ENCODE data around the gene SART3. TPM values are rescaled to one million over a fixed set of nuclear protein-coding genes. Genes with fewer than 3 reads are reported as not detected.
A peak's percentile ranks its signal among the peaks of the same experiment; 100 is the strongest.

Gene SART3
- total and polyA plus RNA-seq, 10 of the 15 experiments (the other 5 are each of a cell fraction or from before 2014, with no cell fraction given) = 8.8 to 179 (median 54.9) TPM

- no peaks in the 10 kb centered on the region for H3K9me3 ChIP-seq (replicated peaks; ENCODE audit: control insufficient read depth, insufficient read depth, low read length)
- H3K4me2 ChIP-seq (ENCODE audit: control insufficient read depth, insufficient read depth) = peak overlapping the region; percentile 92
- DNase-seq (ENCODE audit: low read depth, low spot score) = no peak
- FAIRE-seq = no peak
- RAD21 ChIA-PET (ENCODE audit: unreplicated experiment) = interaction anchor here (0.7 to 23.0 kb wide), 15 partner anchors 9 to 528 kb away, joined by 3 to 633 read pairs (median 6); partner anchors contain the start of genes ALKBH2 and SELPLG
- no peak for TF ChIP-seq SP1 (IDR thresholded peaks at IDR 0.05; ENCODE audit: low read depth, low read length)
- no peak for TF ChIP-seq NRF1 (conservative IDR thresholded peaks at IDR 0.05; ENCODE audit: low read depth, low read length)
- no peak for TF ChIP-seq ZNF622 (IDR thresholded peaks at IDR 0.05)
- TF ChIP-seq CTCF (IDR thresholded peaks at IDR 0.05 in 2 of 3, conservative IDR thresholded peaks at IDR 0.05 in 1 of 3; ENCODE audit: control insufficient read depth in 2 of 3, extremely low read depth in 1 of 3, insufficient read depth in 1 of 3, low read depth in 3 of 3, low read length in 3 of 3) = no peak
- no peak for TF ChIP-seq TARDBP (IDR thresholded peaks at IDR 0.05; ENCODE audit: borderline replicate concordance)
- no peak for TF ChIP-seq BCL3 (IDR thresholded peaks at IDR 0.05; ENCODE audit: borderline replicate concordance, insufficient read depth, low read depth, low read length, poor library complexity, severe bottlenecking)
- TF ChIP-seq BACH1 (IDR thresholded peaks at IDR 0.05; ENCODE audit: borderline replicate concordance) = no peak
- no peak for TF ChIP-seq EED (IDR thresholded peaks at IDR 0.05; ENCODE audit: low read depth)
- no peak for TF ChIP-seq HCFC1 (IDR thresholded peaks at IDR 0.05; ENCODE audit: low read length)
- TF ChIP-seq SMC3 (IDR thresholded peaks at IDR 0.05; ENCODE audit: borderline replicate concordance, low read length) = no peak
- no peak for TF ChIP-seq POLR2AphosphoS5 (IDR thresholded peaks at IDR 0.05; ENCODE audit: low read length)
- no peak for TF ChIP-seq FOXK2 (IDR thresholded peaks at IDR 0.05)
- no peak for TF ChIP-seq RB1 (IDR thresholded peaks at IDR 0.05; ENCODE audit: borderline replicate concordance)
- no peak for TF ChIP-seq SIX5 (IDR thresholded peaks at IDR 0.05; ENCODE audit: low read depth, low read length, severe bottlenecking)
- no peak for TF ChIP-seq E4F1 (IDR thresholded peaks at IDR 0.05; ENCODE audit: borderline replicate concordance, partially characterized antibody)
- TF ChIP-seq IRF3 (IDR thresholded peaks at IDR 0.05) = no peak
- POLR2A ChIA-PET = interaction anchor here (0.5 to 14.2 kb wide), 8 partner anchors 9 to 286 kb away, joined by 3 to 211 read pairs (median 9); partner anchors contain the start of gene SELPLG
- BruUV-seq (replicated peaks) = no TSS peak
- H2AFZ ChIP-seq (ENCODE audit: control insufficient read depth, low read depth, low read length) = no peak overlapping the region
- in situ Hi-C loops (cut with MboI) (loop anchor here (5.0 kb wide), 5 partner anchors 53 to 528 kb away; partner anchors contain the start of gene ALKBH2), intact Hi-C loops (cut with micrococcal nuclease; ENCODE audit: unreplicated experiment) (loop anchor here (1.0 to 5.0 kb wide), 3 partner anchors 143 to 388 kb away; no protein-coding TSS in a partner anchor)
- 0 out of 2 replicates have a peak overlapping the region, but pooled peaks have one; percentile 89 for H3K4me3 ChIP-seq
- peak overlapping the region; percentile 87 for H3K9ac ChIP-seq (ENCODE audit: control insufficient read depth, insufficient read depth, low read length)
- H3K27me3 ChIP-seq (replicated peaks in 1 of 2; ENCODE audit: control insufficient read depth in 2 of 2, insufficient read depth in 2 of 2, low read length in 1 of 2) = no peaks in the 10 kb centered on the region
- H4K20me1 ChIP-seq (ENCODE audit: control insufficient read depth, insufficient read depth) = no peaks in the 10 kb centered on the region
- H3K79me2 ChIP-seq (ENCODE audit: control insufficient read depth, insufficient read depth, low read length) = peaks cover 63% of the 10 kb centered on the region
- CTCF ChIA-PET = interaction anchor here (0.6 to 21.5 kb wide), 16 partner anchors 7 to 385 kb away, joined by 3 to 866 read pairs (median 7); partner anchors contain the start of genes FICD and SELPLG
- SMC1A ChIA-PET (ENCODE audit: uncharacterized antibody, unreplicated experiment) = interaction anchor here (0.5 to 26.5 kb wide), 17 partner anchors 8 to 386 kb away, joined by 3 to 718 read pairs (median 6); partner anchors contain the start of gene SELPLG
- H3K4me1 ChIP-seq (ENCODE audit: control insufficient read depth, insufficient read depth, low read length) = peaks cover 53% of the 10 kb centered on the region
- peak overlapping the region; percentile 100 for H3K27ac ChIP-seq (ENCODE audit: control insufficient read depth, insufficient read depth)
- peaks cover 6 to 24% of the 10 kb centered on the region in 2 experiments for H3K36me3 ChIP-seq (ENCODE audit: control insufficient read depth in 2 of 2, insufficient read depth in 2 of 2, low read length in 1 of 2)
- no peak for ATAC-seq
Observed at GRCh38 chr12:108564724-108565123, 3.8 kb upstream of the SART3 start.

Measured in GM12878 (cell line).